Measurements from ENCODE around the gene WDR1.

GRCh38 chr4:10094841-10095240, 21.8 kb downstream of the WDR1 start:
- TF ChIP-seq, protein P1, sequence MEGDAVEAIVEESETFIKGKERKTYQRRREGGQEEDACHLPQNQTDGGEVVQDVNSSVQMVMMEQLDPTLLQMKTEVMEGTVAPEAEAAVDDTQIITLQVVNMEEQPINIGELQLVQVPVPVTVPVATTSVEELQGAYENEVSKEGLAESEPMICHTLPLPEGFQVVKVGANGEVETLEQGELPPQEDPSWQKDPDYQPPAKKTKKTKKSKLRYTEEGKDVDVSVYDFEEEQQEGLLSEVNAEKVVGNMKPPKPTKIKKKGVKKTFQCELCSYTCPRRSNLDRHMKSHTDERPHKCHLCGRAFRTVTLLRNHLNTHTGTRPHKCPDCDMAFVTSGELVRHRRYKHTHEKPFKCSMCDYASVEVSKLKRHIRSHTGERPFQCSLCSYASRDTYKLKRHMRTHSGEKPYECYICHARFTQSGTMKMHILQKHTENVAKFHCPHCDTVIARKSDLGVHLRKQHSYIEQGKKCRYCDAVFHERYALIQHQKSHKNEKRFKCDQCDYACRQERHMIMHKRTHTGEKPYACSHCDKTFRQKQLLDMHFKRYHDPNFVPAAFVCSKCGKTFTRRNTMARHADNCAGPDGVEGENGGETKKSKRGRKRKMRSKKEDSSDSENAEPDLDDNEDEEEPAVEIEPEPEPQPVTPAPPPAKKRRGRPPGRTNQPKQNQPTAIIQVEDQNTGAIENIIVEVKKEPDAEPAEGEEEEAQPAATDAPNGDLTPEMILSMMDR (conservative IDR thresholded peaks at IDR 0.05), result no peak
- no peak for TF ChIP-seq ZFX (IDR thresholded peaks at IDR 0.05)

Data from C4-2B (cell line).